Sciatic nerve (tissue), 2 donors: Measurements from ENCODE around the gene WDR76. TPM values are rescaled to one million over a fixed set of nuclear protein-coding genes. Genes with fewer than 3 reads are reported as not detected.
A peak's percentile ranks its signal among the peaks of the same experiment; 100 is the strongest.
"Not testable (repeated sequence)": the region's sequence is repeated elsewhere in the genome, so short reads cannot be mapped to it uniquely, and the experiment has no call there.

Experiments
- ATAC-seq: fragments of 200-7000 bp; cut with Tn5 transposase; one replicate; pipeline ENCODE4 v1.9.1; 2020; ENCODE audit warnings: mild to moderate bottlenecking, moderate library complexity
- DNase-seq: peaks from one replicate; pipeline ENCODE4 v3.0.0-alpha.2; 2020; ENCODE audit warnings: low spot score
- intact Hi-C: fragments of 100-400 bp; cut with DNase I; formaldehyde crosslinking; loops from one replicate; pipeline ENCODE4 v1.14.2; 2022
- total RNA-seq: library from RNA; stranded (reverse); fragmentation: NEBNext Ultra II Directional; extraction: Animal tissue kit (Norgen Biotek cat#: 25700); gene quantifications from one replicate; pipeline ENCODE4 v1.2.1, GENCODE V29; 2021
- donor health status: DM: no; HTN: no; CAD: no.
- donor health status: DM: no; HTN: no; CAD: no.

Gene WDR76
- total RNA-seq: 5.1 TPM

DNA sequence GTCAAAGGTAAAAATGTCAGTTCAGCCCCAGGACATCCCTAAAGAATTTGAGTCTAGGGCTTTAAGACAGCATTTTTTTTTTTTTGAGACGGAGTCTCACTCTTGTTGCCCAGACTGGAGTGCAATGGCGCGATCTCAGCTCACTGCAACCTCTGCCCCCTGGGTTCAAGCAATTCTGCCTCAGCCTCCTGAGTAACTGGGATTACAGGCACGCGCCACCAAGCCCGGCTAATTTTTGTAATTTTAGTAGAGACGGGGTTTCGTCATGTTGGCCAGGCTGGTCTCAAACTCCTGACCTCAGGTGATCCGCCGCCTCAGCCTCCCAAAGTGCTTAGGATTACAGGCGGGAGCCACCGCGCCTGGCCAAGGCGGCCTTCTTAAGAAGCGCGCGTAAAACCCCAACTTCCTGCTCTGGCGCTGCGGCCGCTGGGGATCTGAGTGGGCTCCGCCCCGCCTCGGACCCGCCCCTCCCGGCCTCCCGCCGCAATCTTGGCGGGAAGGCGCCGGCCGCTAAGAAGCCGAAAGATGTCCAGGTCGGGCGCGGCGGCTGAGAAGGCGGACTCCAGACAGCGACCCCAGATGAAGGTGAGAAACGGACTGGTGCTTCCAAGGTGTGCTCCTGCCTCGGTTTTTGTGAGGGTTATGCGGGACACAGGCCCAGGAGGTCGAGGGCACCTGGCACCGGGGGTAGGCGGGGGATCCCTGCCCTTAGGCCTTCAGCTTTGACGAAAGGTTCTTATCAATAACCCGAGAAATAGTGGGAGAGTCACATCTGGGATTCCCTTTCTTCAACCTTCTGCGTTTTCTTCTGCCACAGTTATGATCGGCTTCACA lies at the start of gene WDR76:
TSS of gene WDR76 (plus strand) at position 495 of the 834 bp plus-strand sequence. CDS start at position 526, 31 bp downstream.
- DNase-seq (peak; percentile 89), ATAC-seq (peak; percentile 89)
- intact Hi-C loops: no loop called here

DNA sequence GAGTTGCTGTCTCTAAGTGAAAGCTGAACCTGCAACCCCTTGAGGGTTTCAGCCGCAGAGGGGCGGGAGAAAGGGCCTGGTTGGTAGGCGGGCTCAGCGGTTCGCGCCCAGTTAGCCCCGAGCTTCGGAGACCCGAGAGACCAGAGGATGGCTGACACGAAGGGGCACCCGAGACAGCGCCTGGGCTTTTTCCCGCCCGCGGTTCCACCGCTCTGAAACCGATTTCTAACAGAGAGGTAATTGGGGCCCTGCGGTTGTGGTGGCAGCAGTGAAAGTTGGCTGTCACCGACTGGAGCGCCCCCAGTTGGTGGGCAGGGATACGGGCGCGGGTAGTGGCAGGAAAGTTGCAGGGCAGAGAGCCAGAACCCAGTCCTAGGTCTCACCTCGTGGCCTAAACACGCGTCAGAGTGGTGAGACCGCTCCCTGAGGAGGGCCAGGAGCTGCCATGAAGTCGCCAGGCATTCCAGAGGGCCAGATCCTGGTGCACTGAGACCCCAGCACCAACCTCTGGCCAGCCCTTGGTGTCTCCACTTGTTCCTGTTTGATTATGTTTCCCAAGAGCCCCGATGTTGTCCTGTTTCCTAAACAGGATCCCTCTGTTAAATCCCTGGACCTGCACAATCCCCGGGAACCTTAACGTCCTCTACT lies 49.4 kb upstream of the WDR76 start:
- ATAC-seq: peak; percentile 87
- intact Hi-C loops: no loop called here
- DNase-seq: peak; percentile 88

DNA sequence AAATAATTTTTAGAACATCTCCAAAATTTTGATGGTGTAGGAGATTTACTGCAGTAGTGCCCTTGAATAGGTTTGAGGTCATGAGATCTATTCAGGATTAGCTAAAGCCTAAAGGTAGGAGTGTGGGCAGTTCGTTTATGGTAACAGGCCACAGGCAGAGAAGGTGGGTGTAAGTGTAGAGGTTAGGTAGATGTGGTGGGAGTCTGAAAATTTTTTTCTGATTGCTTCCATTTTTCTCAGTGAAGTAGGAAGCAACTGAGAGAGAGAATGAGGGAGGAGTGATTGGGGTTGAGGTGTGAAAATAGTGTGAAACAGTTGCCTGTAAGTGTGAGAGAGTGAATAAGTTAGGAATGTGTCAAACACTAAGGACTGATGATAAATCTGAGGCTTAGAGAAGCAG lies 47.8 kb upstream of the WDR76 start:
- DNase-seq (no peak), ATAC-seq (no peak)
- intact Hi-C loops: no loop called here

DNA sequence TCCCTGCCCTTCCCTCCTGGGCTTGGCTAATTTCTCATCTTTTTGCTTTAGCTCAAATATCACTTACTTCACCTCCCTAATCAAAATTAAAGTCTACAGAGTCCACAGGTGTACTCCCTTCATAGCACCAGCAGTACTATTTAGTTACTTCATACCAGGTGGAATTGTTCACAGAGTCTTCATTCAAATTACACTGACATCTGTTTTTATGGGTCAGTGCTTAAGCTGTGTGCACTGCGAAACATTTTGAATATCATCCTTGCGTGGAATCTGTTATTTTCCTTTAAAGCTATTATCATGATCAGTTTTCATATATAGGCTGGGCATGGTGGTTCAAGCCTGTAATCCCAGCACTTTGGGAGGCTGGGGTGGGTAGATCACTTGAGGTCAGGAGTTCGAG lies 37.4 kb upstream of the WDR76 start:
- ATAC-seq (no peak), DNase-seq (no peak)
- intact Hi-C loops: no loop called here

DNA sequence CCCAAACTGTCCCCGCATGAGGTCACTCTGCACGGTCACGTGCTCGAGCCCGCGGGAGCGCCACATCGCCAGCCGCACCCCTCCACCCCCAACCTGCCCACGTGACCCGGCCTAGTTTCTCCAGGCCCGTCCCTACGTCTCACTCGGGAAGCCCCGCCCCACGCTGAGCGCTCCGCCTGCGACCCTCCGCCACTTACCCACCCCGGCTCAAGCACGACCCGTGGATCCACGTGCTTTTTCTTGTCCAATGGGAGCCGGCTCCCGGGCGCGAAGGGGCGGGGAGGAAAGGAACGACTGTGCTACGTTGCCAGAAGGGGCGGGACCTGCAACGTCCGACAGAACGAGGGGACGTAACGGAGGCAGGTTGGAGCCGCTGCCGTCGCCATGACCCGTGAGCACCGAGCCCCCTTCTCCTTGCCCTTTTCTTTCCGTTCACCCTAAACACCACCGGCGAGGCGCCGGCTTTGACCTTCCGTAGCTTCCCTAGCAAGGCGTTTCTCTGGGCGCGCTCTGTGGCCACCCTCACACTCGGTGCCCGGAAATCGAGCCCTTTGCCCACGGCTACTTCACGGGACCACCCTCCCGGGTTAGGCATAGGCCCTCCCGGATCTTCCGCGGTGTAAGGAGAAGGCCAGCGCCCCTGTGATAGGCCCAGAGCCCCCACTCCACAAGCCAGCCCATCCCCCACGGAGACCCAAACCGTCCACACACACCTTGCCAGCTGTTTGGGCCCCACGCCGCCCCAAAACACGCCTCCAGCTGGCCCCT lies 34.6 kb upstream of the WDR76 start, which contains the start of gene SERF2:
TSS of gene SERF2 (plus strand) at position 328 of the 768 bp plus-strand sequence. CDS start at position 385, 57 bp downstream.
- DNase-seq (peak; percentile 100), ATAC-seq (peak; percentile 98)
- intact Hi-C loops: no loop called here

DNA sequence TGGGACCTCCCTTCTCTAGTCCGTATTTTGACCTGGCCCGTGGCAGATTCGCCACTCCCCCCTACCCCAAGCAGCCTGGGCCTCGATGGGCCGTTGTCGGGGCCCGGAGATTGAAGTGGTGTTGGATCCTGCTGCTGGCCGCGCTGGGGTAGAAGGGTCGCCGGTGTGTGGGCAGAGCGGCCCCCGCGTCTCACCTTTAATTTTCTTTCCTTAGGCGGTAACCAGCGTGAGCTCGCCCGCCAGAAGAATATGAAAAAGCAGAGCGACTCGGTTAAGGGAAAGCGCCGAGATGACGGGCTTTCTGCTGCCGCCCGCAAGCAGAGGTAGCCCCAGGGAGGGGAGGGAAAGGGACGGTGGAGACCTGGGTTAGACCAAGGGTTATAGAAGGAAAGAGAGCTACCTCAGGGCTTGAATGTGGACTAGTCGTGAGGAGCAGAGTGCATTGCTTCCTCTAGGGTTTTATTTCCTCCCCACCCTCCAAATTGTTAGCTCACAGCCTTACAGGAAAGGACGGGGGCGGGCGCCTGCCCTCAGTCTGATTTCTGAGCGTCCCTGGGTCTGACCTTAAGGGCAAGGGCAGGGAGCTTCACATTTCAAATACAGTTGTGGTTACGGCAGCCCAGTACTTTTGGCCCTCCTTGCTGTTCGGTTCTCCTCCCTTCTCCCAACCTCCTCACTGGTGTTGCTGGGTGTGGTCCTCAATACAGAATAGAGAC lies 33.9 kb upstream of the WDR76 start:
- ATAC-seq (peak; percentile 2), DNase-seq (no peak)
- intact Hi-C loops: no loop called here

DNA sequence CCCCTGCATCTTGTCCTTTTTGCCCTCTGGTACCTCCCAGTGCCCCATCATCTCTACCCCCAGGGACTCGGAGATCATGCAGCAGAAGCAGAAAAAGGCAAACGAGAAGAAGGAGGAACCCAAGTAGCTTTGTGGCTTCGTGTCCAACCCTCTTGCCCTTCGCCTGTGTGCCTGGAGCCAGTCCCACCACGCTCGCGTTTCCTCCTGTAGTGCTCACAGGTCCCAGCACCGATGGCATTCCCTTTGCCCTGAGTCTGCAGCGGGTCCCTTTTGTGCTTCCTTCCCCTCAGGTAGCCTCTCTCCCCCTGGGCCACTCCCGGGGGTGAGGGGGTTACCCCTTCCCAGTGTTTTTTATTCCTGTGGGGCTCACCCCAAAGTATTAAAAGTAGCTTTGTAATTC lies 33.2 kb upstream of the WDR76 start:
- no peak for ATAC-seq
- intact Hi-C loops: no loop called here
- DNase-seq: no peak

DNA sequence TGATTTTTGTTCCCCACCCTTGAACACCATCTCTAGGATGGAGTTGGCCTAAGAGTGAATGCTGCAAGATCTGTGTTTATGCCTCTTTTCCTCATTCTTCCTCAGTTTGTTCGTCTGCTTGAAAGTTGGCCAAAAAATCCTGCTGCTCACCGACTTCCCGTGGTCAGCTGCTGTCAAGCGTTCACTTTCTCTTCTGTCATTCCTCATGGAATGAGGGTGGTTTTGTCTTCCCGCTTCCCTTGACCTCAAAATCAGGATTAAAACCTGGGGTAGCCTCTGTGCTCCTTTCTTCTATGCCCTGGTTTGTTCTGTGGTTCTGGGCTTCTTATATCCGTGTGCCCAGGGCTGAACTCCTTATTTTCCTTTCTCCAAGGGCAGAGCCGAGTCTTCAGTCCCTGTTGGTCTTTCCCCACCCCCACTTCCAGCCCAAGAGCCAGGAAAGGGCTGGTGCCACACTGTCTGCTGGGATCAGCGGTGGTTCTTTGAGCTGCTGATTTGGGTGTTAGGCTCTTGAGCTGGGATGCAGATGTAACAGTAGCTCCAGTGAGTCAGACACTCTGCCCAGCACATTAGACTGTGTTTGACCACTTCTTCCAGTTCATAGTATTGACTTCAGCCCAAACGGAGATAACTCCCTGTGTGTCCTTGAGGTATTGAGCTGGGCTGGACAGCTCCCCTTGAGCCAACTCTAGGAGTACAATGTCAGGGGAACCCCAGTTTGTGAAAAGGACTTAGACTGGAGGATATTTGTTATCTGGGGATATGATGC lies 32.3 kb upstream of the WDR76 start:
- no peak for ATAC-seq
- intact Hi-C loops: no loop called here

DNA sequence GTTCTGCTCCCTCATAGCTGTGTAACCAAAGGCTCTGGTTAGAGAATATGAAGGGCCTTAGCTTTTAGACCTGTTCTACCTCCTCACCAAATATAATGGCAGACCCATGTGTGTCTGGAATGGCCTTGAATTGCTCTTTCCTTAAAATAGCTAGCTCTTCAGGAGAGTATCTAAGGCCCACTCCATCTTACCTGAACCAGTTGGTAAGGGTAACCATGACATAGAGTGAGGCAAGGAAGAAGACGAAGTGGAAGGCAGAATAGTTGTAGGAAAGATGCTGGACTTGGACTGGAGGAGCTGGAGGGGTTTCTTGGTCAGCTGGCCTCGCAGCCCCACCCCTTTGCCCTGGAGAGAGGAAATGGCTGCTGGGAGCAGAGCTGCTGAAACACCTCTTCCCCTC lies 31.6 kb upstream of the WDR76 start:
- ATAC-seq: no peak
- intact Hi-C loops: no loop called here
- no peak for DNase-seq

More for the DNA sequence above, 32.3 kb upstream of the WDR76 start:
- no peak for DNase-seq

DNA sequence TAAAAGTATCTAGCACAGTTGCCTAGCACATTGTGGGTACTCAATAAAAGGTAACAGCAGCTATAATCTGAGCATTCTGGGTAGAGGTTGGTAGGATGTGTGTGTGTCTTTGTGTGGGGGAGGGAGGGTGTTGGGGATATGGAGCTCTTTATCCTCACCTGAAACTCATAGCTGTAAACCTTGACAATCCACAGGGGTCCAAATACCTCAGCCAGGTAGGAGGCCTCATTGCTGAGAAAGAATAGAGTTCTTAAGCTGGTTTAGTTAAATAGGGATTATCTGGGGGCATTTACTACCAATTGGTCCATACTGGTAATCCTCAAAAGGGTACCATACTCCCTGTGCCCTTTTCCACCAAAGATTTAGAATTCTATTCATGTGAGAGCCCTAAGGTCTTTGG lies 30.8 kb upstream of the WDR76 start:
- ATAC-seq: no peak

DNA sequence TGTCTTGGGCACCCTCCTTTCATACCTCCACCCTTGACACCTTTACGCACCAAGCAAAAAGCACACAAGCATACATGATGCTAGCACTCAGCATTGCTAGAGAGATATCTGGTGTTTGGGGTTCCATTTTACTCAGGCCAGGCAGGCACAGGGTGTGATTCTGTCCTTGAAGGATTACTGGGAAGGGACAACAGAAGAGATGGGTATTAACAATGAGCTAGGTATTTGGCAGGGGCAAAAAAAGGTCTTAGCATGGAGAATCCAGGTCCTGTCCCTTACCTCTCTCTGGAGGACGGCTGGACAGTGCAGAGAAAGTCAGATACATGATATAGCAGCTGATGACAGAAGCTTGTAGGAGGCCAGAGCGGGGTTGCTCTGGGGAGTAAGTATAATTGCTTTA lies 30.2 kb upstream of the WDR76 start:
- intact Hi-C loops: no loop called here
- ATAC-seq (no peak), DNase-seq (no peak)

More for the DNA sequence above, 30.8 kb upstream of the WDR76 start:
- no peak for DNase-seq
- intact Hi-C loops: no loop called here

DNA sequence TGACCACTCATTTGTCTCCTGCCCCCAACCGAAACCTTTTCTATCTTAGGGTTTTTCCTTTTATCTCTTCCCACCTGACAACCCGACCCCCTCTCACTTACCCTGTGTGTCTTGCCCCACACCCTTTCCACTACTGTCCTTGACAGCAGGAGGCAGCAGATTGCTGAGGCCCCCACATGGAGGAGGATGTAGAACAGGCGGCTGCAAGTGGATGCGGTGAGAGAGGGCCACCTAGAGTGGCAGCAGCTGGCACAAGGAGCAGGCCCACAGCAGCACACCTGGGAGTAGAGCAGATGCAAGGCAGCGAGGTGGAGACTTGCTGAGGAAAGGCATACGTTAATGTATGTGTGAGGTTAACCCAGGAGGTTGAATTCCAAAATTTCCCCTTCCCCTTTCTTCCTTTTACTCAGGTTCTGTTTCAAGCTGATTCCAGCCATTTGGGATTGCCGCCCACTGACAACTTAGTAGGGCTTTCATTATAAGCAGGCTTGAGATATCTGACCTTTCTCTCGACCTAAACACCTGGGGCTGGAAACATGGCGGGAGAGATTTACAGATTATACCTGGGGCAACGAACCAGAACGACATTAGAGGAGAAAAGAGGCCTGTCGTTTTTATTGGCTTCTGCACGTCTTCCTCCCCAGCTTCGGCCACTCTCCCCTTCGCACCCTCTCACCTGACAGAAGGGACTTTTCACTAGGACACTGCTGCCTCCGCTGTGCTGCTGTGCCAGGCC lies 27.4 kb upstream of the WDR76 start:
- no peak for DNase-seq
- intact Hi-C loops: no loop called here
- no peak for ATAC-seq

DNA sequence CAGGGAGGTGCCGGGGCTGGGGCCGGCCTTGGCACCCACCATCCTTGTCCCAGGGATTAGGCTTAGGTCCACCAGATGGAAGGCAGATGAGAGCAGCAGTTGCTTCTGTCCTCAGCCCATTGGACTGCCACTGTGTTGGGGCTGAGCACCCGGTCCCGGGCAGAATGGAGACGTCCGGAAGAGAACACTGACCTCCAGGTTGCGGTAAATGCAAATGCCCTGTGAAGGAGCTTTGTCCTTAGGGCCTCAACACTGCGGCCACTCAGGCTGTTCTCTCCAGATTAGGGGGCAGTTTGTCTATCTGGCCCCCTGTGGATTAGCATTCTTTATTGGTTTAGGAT lies 26.9 kb upstream of the WDR76 start, which contains the start of gene SERINC4:
TSS of gene SERINC4 (minus strand) at position 276 of the 341 bp plus-strand sequence. CDS start at position 42, 234 bp downstream.
- DNase-seq (no peak), ATAC-seq (peak; percentile 18)
- intact Hi-C loops: no loop called here

DNA sequence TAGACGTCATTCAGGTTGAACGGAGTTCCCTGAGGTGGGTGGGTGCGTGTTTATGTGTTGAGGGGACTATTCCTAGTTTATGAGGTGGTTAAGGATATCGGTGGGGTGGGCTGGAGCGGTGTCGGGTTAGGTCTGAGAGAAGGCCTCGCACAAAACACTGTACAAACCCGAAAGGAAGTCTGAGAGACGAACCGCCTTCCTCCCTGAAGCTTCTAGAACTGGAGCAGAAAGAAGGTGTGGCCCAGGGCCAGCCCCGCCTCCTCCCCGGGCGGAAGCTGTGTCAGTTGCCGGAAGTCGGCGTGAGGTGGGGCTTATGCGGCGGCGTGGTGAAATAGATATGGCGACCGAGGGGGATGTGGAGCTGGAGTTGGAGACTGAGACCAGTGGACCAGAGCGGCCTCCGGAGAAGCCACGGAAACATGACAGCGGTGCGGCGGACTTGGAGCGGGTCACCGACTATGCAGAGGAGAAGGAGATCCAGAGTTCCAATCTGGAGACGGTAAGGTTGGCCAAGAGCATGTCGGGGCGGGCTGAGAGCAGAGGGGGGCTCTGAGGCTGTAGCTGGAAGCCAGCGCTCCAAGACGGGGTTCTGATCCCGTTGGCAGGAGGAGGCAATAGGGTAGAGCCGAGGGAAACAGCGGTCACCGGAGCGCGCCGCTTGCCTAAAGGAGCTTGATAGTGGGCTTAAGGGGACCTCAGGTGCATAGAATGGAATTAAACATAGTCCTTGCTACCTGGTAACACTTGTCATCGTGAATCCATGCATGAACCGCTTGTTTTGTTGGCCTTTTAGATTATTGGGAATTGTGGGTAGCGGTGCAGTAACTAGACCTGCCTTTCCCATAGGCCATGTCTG lies 26.3 kb upstream of the WDR76 start, which contains the start of gene HYPK:
TSS of gene HYPK (plus strand) at position 314 of the 856 bp plus-strand sequence. CDS start at position 338, 24 bp downstream.
- intact Hi-C loops: no loop called here
- DNase-seq: peak; percentile 96
- peak; percentile 97 for ATAC-seq

DNA sequence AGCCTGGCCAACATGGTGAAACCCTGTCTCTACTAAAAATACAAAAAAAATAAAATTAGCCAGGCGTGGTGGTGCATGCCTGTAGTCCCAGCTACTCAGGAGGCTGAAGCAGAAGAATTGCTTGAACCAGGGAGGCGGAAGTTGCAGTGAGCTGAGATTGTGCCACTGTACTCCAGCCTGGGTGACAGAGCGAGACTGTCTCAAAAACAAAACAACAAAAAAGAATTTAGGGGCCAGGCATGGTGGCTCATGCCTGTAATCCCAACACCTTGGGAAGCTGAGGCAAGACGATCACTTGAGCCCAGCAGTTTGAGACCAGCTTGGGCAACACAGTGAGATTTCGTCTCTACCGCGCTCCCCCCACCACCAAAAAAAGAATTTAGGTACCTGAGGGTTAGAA lies 24.1 kb upstream of the WDR76 start:
- intact Hi-C loops, ATAC-seq, DNase-seq: not testable (repeated sequence)

DNA sequence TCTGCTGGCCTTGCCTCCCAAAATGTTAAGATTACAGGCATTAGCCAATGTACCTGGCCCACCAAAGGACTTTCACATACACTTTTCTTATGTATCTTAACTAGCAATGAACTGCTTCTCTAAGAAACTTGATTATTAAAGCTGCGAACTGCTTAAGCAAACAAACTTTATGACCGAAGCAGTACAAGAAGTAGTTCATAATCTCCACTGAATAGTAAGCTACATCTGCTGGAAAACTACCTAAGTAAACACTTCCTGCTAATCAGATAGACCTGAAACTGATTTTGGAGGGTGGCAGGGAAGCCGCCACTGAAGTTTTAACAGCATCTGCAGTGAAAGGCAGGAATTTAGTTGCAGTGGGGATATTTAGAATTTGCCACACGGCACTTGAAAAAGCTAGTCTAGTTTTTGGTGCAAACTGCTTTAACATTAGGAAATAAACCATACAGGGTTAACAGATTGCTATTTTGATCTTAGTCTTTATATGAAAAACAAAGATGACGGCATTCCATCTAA lies 18.3 kb upstream of the WDR76 start:
- DNase-seq (no peak), ATAC-seq (no peak)
- intact Hi-C loops: no loop called here
